Anterior cingulate cortex (tissue), 58 donors: Measurements from ENCODE around the gene PIGM.
A peak's percentile ranks its signal among the peaks of the same experiment; 100 is the strongest.

Experiments
- DNase-seq, 58 donors: peaks; one replicate each; lab custom pipeline; 2025; lab: John Stamatoyannopoulos, UW

PIGM gene

DNA sequence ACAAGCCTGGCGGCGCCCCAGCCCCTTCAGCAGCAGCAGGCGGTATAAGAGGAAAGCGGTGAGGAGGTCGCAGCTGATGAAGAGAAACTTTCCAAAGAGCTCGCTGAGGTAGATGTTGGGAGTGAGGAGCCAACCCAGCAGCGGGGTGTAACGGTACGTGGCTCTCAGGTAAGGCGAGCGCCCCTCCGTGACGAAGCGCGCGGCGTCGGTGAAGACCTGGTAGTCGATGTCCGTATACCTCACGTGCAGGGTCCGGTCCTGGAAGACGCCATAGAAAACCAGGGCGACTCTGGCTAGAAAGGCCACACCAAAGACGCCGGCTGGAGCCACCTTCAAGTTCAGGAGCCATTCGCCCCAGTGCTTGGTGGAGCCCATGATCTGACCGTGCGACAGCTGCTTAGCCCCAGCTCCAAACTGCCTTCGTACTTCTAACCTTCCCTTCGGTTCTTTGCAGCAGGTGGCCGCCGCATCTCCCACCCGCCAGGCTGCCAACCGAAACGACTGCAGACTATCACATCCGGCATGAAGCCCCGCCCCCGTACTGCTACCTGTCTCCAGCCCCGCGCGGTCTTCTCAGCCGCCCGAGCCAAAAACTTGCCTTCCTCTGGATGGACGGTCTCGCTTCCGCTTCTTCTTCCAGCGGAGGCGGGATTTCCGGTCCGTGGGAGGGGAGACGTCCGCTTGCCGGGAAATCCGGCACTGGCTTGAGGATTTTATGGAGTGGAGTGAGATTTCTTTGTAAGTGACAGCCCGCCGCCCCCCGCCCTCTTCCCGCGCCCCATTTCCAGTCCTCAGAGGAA, at the start of gene PIGM:
Gene PIGM (minus strand): TSS at position 626 of the 800 bp plus-strand sequence. CDS start 251 bp downstream, at position 375.
- peak; percentile 51 to 95 (median 86) for DNase-seq

DNA sequence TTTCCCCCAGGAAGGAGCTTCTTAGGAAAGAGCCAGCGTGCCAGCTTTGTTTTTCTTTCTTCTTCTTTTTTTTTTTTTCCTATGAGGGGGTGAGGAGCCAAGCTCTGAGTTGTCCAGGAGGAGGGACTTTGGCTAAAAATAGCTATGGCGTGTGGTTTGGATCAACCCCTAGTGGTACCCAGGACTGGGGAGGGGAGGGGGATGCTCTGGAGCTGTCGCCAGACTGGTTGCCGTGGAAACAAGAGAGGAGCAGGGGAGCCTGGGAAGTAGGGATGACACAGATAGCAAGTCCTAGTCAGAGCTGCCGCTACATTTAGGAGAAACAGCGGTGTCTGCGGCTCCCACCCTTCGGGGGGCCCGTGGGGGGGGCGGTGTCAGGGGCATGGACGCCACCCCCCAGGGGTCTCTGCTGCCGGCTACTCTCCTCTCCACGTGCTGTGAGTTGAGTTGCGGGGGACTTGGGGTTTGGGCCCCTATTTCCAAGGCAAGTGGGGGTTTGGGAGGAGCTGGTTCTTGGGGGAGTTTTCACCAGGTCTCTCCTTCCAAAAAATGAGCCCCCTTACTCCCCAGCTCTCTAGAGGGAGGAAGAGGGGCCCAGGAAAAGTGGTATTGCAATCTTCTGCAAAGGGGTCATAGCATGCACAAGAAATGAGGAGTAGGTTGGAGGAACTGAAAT, 49.6 kb upstream of the PIGM start, which contains the start of gene KCNJ9:
Gene KCNJ9 (plus strand): TSS at position 278 of the 676 bp plus-strand sequence. CDS start 2,493 bp downstream, outside the sequence.
- DNase-seq, result peak in 57 of 58 donors; percentile 26 to 95 (median 83)

DNA sequence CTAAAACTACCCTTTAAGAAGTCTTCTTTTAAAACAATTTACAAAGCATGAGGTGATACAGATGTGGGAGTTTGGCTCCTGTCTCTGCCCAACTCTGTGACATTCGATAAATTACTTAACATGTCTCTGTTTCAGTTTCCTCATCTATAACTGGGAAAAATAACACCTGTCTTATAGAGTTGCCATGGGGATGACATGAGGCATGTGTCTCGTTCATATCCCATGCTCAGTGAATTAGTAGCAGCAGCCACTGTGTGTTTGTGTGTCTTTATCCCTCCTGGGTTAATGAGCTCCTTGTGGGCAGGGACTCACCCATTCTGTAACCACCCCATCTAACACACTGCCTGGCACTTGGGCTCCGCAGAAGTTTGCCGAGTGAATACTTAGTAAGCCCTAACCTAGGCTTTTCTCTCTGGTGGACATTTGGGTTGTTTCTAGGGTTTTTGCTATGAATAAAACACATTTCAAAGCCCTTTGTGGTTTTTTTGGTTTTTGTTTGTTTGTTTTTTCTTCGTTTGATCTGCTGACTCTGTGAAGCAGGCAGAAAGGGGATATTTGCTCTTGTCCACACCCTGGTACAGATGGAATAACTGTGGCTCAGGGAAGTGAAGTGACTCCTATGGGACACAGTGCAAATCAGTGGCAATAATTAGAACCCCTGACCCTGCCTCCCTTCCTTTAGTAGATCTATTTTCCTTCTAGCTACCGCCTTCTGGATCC, 48.8 kb upstream of the PIGM start:
- DNase-seq, result no peak

DNA sequence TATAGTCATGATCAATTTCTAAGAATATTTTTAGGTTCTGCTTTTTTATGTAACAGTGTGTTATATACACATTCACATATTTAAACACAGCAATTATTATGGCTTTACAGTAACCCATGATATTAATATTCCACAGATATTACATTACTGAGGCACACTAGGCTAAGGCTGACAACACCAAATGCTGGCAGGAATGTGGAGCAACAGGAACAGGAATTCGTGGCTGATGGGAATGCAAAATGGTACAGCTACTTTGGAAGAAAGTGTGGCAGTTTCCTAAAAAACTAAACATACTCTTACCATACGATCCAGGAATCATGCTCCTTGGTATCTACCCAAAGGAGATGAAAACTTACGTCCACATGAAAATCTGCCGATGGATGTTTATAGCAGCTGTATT, 47.7 kb upstream of the PIGM start:
- DNase-seq, result no peak

DNA sequence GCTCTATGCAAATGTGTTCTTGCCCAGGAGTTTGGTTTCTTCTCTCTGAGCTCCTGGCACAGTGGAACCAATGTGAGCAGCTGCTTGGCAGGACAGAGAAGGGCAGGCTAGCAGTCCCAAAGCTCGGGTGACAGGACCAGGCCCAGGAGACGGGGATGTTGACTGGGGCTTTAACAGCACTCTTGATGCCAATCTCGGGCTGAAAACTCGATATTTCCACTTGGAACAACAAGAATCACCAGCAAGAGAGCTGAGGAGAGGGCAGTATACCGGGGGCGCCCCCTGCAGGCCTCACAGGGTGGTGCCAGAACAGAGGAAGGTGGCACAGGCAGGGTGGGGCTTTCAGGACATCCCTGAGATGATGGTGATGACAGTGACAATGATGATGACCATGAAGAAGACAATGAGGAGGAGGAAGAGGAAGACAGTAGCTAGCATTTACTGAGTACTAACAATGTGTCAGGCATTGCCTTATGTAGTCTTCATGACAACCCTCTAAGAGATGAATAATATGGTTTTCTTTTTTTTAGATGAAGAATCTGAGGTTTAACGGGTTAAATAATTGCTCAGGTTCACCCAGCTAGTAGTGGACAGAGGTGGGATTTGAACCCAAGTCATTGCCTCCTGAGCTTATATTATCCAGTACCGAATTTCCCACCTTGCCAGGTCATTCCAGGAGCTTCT, 46.9 kb upstream of the PIGM start:
- peak in 48 of 58 donors; percentile 19 to 82 (median 64) for DNase-seq

DNA sequence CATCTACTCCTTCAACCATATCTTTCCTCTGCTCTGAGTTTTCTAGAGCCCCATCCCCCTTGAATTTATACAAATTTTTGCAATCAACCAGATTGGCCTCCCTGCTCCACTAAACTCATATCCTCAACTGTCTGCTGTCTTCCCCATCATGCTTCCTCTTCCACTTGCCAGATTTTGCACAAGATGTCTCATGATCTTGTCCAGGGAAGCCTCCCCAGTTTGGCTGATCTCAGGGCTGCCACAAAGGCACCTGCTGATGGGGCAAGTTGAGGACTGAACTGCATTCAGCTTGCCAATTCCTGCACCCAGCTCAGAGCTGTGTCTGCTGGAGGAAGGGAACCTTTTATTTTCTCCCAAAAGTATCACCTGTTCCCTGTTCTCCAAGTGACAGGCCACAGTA, 45.7 kb upstream of the PIGM start:
- no peak for DNase-seq

DNA sequence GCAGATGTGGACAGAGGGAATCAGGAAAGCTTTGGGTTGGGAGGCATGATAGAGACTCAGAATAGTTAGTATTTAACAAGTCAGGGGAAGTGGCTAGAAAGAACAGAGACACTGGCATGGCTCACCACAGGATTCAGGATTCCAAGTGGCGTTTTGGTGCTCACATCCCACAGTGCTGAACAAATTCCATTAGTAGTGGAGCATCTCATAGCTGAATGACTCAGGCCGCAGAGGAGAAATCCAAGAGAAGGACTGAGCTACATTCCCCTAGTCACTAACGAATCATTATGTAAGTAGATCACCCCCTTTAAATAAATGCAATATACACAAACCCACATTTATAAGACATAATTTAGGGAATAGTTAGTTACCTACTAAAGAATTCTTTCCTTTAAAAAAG, 44.5 kb upstream of the PIGM start:
- no peak for DNase-seq

DNA sequence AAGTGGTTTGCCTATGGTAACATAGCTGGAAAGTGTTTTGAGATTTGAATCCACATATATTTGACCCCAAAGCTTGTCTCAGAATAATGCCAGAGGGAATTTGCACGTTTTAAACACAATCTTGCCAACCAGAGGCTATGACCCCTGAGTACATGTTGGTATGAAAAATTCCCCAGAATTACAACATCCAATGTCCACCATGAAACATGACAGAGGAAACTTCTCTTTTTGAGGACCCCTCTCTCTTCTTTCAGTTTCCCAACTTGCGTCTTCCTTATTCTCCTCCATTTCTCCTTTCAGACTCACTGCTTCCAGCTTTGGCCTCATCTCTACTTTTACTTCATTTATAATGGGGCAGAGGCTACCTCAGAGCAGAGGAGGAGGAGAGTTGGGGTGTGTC, 44.0 kb upstream of the PIGM start:
- no peak for DNase-seq

DNA sequence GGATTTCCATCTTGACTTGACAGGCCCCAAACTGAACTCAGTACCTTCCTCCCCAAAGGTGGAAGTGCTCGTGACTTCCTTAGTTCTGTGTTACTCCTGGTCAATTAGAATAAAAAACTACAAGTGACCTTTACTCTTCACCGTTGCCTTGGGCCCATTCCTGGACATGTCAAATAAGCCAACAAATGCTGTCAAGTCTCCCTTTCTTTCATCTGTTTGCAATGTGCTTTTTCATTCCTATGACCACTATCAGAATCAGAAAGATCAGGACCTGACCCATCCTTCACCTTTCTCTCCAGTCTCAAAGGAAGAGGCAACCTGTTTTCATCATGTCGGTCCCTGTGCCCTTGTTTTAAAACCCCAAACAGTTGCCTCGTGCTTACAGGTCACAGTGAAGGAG, 43.1 kb upstream of the PIGM start:
- DNase-seq, result no peak

DNA sequence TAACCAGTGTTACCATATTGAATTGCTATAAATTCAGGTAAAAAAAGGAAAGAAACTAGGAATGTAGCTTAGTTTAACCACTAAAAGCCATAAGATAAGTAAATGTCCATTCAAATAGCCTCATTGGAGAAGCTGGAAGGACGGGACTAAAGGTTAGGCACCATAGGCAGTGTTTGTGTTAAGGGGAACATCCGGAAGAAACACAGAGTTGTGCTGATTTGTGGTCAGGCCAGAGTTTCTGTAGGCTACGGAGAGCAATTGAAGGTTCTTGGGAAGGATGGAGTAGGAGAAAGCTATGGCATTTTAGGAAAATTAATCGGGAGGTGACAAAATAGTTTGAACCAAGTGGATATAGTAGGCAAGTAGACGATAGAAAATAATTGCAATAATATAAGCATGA, 39.5 kb upstream of the PIGM start:
- no peak for DNase-seq

DNA sequence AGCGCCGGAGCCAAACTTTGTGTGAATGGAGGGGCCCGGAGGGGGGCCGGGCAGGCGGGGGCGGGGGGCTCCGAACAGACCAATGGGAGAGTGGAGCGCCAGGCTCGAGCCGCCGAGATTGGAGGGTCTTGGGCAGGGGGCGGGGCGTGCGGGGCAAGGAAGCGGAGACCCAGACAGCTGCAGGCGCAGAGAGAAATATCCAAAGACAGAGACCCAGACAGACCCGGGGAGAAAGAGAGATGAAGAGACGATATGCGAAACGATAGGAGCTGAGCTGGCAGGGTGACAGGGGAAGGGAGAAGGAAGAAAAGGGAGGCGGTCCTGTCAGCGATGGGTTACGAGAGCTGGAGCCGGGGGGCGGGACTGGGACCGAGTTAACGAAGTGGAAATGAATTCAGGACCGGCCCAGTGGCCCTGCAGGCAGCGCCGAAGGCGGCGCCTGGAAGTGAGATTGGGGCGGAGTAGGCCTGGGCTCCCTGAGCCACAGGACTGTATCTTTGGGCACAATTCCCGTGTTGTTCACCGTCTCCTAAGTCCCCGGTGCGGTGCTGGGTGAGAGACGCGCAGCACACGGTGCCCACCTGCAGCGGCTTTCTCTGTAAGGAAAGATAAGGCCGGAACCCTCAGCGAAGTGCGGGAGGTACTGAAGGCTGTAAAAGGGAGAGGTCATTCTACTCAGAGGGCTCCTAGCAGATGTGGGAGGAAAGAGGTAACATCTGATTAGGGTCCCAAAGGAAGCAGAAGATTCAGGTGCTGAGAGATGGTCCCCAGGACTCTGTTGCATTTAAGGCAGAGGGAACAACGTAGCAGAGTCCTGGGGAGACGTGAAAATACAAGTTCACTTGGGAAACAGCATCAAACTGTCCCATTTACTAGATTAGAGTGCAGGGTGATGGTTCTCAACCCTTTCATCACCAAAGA, 38.7 kb upstream of the PIGM start:
- peak; percentile 23 to 97 (median 89) for DNase-seq

DNA sequence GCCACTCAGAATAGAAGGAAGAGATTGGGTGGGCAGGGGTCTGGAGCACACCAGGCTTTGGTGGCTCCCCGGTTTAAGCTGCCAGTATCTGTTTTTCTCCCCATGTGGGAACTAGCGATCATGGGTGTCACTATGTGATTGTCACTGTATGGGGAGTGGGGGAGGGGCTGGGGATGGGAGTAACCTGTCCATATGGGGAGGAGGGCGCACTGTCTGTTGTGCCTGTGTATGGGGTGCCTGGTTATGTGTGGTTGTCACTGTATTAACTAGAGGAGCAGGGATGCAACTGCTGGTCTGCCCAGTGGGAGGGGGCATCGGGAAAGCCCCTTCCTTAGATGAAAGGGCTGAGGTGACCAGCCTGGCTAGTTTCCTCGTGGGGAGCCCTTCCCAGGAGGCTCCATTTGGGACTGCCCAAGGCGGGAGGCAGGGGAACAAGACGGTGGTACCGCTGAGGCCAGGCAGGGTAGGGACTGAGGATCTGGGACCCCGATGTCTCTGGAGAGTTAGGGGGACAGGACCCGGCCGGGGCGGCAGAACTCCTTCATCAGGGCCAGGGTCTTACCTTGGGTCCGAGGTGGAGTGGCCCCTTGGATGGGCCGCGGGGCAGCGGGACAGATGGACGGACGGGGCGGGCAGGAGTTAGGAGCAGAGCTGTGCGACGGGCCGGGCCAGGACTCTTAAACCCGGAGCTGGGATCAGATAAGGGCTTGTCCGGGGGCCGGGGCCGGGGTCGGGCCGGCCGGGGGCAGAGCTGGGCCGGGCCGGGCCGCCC, 37.9 kb upstream of the PIGM start, which contains the start of gene KCNJ10:
Gene KCNJ10 (minus strand): TSS at position 701 of the 772 bp plus-strand sequence. CDS start 27,628 bp downstream, outside the sequence.
- peak in 9 of 58 donors; percentile 37 to 67 (median 49) for DNase-seq

DNA sequence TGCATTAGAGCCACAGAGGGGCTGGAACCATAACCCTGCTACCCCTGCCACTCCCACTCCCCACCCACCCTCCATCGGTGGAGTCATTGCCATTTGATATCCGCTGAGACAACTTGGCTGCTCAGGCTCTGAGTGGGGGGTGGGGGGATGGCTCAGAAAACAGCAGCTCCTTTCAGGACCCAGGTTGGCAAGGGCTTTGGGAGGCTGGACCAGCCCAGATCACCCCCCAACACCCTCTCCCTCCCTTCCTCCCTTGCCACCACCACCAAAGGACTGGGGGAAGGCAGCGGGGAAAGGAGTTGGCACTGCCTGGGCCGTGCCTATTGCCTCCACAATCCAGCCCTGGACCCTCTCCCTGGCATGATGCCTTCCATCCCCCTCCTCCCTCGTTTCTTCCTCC, 36.4 kb upstream of the PIGM start:
- peak in 55 of 58 donors; percentile 37 to 95 (median 85) for DNase-seq

DNA sequence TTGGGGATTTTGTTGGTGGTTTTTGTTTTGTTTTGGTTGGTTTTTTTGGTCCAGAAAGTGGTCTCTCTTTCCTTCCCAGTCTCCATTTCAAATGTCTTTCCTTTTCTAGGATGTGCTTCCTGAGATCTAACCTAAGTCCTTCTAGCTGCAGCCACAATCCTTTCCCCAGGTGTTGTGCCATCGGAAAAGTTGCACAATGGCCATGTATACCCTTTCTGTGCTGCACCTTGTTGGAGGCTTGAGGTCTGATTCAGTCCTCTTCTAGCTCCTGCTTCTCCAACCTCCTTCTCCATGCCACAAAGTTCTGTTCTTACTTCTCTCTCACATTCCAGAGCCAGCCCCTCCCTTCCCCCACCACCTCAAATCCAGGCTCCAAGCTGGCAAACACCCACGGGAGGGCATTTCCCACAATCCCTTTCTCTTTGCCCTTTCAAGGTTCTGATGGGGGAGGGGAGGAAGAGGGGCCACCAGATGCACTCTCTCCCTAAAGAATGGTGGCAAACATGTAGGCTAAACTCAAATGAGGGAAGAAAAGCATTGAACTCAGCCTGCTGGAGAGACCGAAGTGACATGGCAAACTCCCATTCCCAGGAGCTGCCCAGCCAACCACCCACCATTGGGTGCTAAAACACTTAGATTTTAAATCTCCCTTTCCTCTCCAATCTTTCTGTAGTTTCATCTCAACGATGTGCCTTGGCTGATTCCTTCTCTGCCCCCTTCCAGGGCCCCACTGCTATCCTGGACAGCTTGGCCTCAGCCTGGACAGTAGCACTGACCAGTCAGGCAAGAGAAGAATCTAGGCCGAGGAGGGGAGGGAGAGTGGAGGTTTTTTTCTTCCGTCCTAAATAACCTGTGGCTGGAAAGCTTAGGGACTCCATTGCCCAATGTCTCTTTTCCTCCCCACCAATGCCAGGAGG, 35.3 kb upstream of the PIGM start:
- peak in 5 of 58 donors; percentile 23 to 56 (median 37) for DNase-seq

DNA sequence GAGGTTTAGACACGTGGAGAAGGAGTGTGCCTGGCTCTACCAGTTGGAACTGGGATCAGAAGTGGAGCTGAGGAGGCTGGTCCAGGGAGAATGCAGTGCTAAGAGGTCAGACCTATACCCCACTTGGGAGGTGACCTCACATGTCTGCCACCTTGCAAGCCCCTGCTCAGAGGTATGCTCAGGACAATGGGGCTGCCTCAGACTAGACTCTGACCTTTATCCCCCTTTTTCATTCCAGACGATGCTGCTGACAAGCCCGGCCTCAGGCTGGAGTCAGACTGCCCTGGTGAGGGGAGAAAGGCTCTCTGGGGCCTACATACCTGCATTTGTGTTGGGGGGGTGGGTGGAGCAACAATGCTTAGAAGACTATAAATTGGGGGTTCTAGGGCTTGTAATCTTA, 33.0 kb upstream of the PIGM start:
- DNase-seq, result no peak

DNA sequence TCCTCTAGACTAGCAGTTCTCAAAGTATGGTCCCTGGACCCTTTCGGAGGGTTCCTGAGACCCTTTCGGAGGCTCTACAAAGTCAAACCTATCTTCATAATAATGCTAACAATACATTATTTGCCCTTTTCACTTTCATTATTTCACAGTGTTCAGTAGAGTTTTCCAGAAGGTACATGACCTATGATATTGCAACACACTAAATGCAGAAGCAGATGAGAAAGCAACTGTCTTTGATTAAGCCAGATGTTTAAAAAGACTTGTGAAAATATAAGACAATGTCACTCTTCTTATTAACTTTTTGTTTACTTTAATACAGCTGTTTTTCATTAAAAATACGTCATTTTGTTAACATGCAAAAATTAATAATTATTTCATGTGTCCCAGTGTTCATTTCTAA, 32.4 kb upstream of the PIGM start:
- DNase-seq, result no peak

DNA sequence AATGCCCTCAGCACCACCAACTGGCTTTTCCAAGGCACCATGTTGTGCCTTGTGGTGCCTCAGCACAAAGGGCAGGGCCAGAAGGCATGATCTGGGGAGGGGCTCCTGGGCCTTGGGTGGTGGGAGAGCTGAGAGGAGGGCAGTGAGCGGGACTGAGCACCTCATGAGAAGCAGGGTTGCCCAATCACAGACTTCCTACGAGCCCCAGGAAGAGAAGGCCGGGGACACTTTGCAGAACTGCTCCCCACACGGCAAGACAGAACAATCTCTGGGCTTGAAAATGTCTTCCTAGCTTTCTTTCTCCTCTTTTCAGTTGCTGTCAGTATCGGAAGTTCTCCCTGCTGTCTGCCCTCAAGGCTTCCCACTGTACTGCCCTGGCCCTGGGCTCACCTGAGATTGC, 31.4 kb upstream of the PIGM start:
- no peak for DNase-seq

DNA sequence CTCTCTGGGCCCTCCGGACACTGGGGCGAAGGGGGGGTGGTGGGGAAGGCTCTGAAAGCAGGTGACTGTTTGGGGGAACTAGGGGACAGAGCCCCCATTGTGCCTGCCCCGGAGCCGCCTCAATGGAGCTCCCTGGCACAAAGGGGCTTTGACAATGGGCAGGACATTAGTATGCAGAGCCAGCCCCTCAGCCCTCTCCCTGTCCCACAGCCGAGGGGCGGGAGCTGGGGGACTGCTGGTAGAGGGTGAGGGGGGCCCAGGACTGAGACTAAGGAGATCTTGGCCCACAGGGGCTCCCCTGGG, 30.4 kb upstream of the PIGM start:
- peak; percentile 38 to 99 (median 94) for DNase-seq
